ENCODE data around the gene RNU5D-1. TPM values are rescaled to one million over a fixed set of nuclear protein-coding genes. Genes with fewer than 3 reads are reported as not detected.

RNU5D-1 gene
- total and polyA plus RNA-seq, 2 of the 13 experiments (the other 11 are each of a cell fraction or from before 2014, with no cell fraction given) = 165 TPM; not detected in 1

- DNase-seq (ENCODE audit: low spot score) (peak; percentile 72), ATAC-seq (peak; percentile 81), FAIRE-seq (peak; percentile 95)
- H3K27ac ChIP-seq (ENCODE audit: extremely low read length, insufficient read depth, low read length) = no peak overlapping the region
- POLR2A ChIA-PET = interaction anchor here (0.8 kb wide), 1 partner anchor 16 kb away, joined by 3 read pairs; the partner anchor contains the start of gene RNU5D-1
- no TSS peak for BruUV-seq (replicated peaks)
- intact Hi-C loops (cut with micrococcal nuclease; ENCODE audit: unreplicated experiment) (no loop called here), in situ Hi-C loops (cut with HindIII; ENCODE audit: extremely low pct_ligation_motif_present, low pct_unique_long_range_greater_than_20kb) (no loop called here)
- peaks cover 0 to 12% of the 10 kb centered on the region in 2 experiments; a peak in 1 of 5 replicates for H3K27me3 ChIP-seq (ENCODE audit: control insufficient read depth in 1 of 2, insufficient read depth in 2 of 2, low read length in 2 of 2)
- H4K20me1 ChIP-seq (ENCODE audit: insufficient read depth, low read length) = no peaks in the 10 kb centered on the region
- peak overlapping the region; percentile 51 for H3K4me2 ChIP-seq (ENCODE audit: low read depth, low read length)
- no peak overlapping the region for H3K9ac ChIP-seq (ENCODE audit: insufficient read depth, low read depth, low read length)
- peaks cover 33% of the 10 kb centered on the region for H3K4me1 ChIP-seq (ENCODE audit: insufficient read depth, low read length)
- H3K9me3 ChIP-seq (ENCODE audit: low read length) = no peaks in the 10 kb centered on the region
- no peak overlapping the region for H2AFZ ChIP-seq (ENCODE audit: low read length)
- CTCF ChIA-PET (ENCODE audit: low intra/inter-chr PET ratio, low total read pairs) = interaction anchor here (1.4 kb wide), 1 partner anchor 14 kb away, joined by 4 read pairs; no protein-coding TSS in a partner anchor
- H3K36me3 ChIP-seq (replicated peaks in 1 of 2; ENCODE audit: control insufficient read depth in 1 of 2, insufficient read depth in 2 of 2, low read length in 2 of 2) = no peaks in the 10 kb centered on the region
- H3K4me3 ChIP-seq (replicated peaks in 1 of 3; ENCODE audit: insufficient read depth in 1 of 3, low read depth in 2 of 3, low read length in 3 of 3) = no peak overlapping the region
- 5% methylated on average over 9 of the region's 9 CpGs for WGBS (ENCODE audit: low lambda C conversion rate)
- no peaks in the 10 kb centered on the region for H3K79me2 ChIP-seq (ENCODE audit: insufficient read depth, low read length)
- no peak for TF ChIP-seq ZNF121 (CRISPR knock-in tag; IDR thresholded peaks at IDR 0.05)
- no peak for TF ChIP-seq AFF4 (CRISPR knock-in tag; IDR thresholded peaks at IDR 0.05)
- no peak for TF ChIP-seq ZNF569 (CRISPR knock-in tag; IDR thresholded peaks at IDR 0.05; ENCODE audit: borderline replicate concordance)
- TF ChIP-seq SAFB2 (CRISPR knock-in tag; IDR thresholded peaks at IDR 0.05; ENCODE audit: borderline replicate concordance, low read depth) = no peak
- no peak for TF ChIP-seq GTF2F1 (IDR thresholded peaks at IDR 0.05; ENCODE audit: low read length)
- no peak for TF ChIP-seq THAP7 (CRISPR knock-in tag; IDR thresholded peaks at IDR 0.05)
- no peak for TF ChIP-seq HMGXB4 (CRISPR knock-in tag; IDR thresholded peaks at IDR 0.05; ENCODE audit: borderline replicate concordance in 1 of 2, low read depth in 1 of 2)
- TF ChIP-seq PHF5A (CRISPR knock-in tag; IDR thresholded peaks at IDR 0.05; ENCODE audit: low read depth, unreplicated experiment) = no peak
- no peak for TF ChIP-seq TEAD2 (CRISPR knock-in tag; IDR thresholded peaks at IDR 0.05)
- no peak for TF ChIP-seq ZNF432 (CRISPR knock-in tag; IDR thresholded peaks at IDR 0.05; ENCODE audit: borderline replicate concordance)
- TF ChIP-seq NFKBIZ (CRISPR knock-in tag; IDR thresholded peaks at IDR 0.05) = no peak
- TF ChIP-seq ZNF839 (CRISPR knock-in tag; IDR thresholded peaks at IDR 0.05; ENCODE audit: borderline replicate concordance) = no peak
- peak; percentile 90 for TF ChIP-seq CTCF (CRISPR knock-in tag; IDR thresholded peaks at IDR 0.05)
- no peak for TF ChIP-seq POGZ (CRISPR knock-in tag; IDR thresholded peaks at IDR 0.05)
- peak; percentile 55; the same call in 1 of the 2 replicates for TF ChIP-seq ZNF12 (CRISPR knock-in tag; IDR thresholded peaks at IDR 0.05)
- TF ChIP-seq MEIS1 (CRISPR knock-in tag; IDR thresholded peaks at IDR 0.05; ENCODE audit: borderline replicate concordance) = no peak
Measured at GRCh38 chr1:44714944-44715571, 15.9 kb downstream of the RNU5D-1 start.

All from HepG2 (cell line).